IMR-90 (cell line): ENCODE results near the gene VWA5A. TPM values are rescaled to one million over a fixed set of nuclear protein-coding genes. Genes with fewer than 3 reads are reported as not detected.

Experiments used
- ATAC-seq: fragments of 200-7000 bp; cut with Tn5 transposase; 2 replicates; pipeline ENCODE4 v1.9.1; 2020; ENCODE audit warnings: low read depth, mild to moderate bottlenecking, moderate library complexity
- BruUV-seq: library from RNA; stranded (reverse); fragments of 400-500 nt; replicated peaks from 2 replicates; lab custom pipeline; 2021; lab: Mats Ljungman, UMichigan
- CTCF ChIA-PET: fragments of 300-600 bp; formaldehyde crosslinking; extraction: SDS; loops from one replicate; lab custom pipeline; 2021; ENCODE audit warnings: antibody characterized with exemption; lab: Yijun Ruan, JAX
- POLR2A ChIA-PET: fragments of 300-600 bp; sonication (Branson Sonifier 250); formaldehyde crosslinking; loops from one replicate; lab custom pipeline; 2022; ENCODE audit warnings: antibody characterized with exemption; ENCODE audit not compliant: unreplicated experiment; lab: Charles Lee
- DNase-seq: peaks from one replicate; pipeline ENCODE4 v3.0.0; 2013
- H2AFZ ChIP-seq: replicated peaks from 2 replicates; pipeline ENCODE3; 2013; ENCODE audit warnings: low read length, mild to moderate bottlenecking; ENCODE audit not compliant: poor library complexity
- H2AK5ac ChIP-seq: 2 replicates; pipeline ENCODE4 v1.6.1; 2013; ENCODE audit warnings: low read depth, low read length, inconsistent platforms
- H2AK9ac ChIP-seq: replicated peaks from 2 replicates; pipeline ENCODE3; 2013; ENCODE audit warnings: mild to moderate bottlenecking, low read depth, low read length, moderate library complexity; ENCODE audit not compliant: poor library complexity
- H2BK120ac ChIP-seq: 2 replicates; pipeline ENCODE4 v1.6.1; 2013; ENCODE audit warnings: low read depth, low read length, inconsistent platforms
- H2BK15ac ChIP-seq: 3 replicates; pipeline ENCODE4 v1.6.1; 2013; ENCODE audit warnings: low read depth, low read length, inconsistent platforms
- H2BK20ac ChIP-seq: 2 replicates; pipeline ENCODE4 v1.6.1; 2013; ENCODE audit warnings: low read depth, mild to moderate bottlenecking, inconsistent platforms, low read length, moderate library complexity
- H2BK5ac ChIP-seq: 2 replicates; pipeline ENCODE4 v1.6.1; 2013; ENCODE audit warnings: mild to moderate bottlenecking, low read depth, low read length, inconsistent platforms; ENCODE audit not compliant: poor library complexity, severe bottlenecking
- H3K14ac ChIP-seq: replicated peaks from 2 replicates; pipeline ENCODE4 v1.6.1; 2013; ENCODE audit warnings: low read depth, low read length, inconsistent platforms
- H3K18ac ChIP-seq: 2 replicates; pipeline ENCODE4 v1.6.1; 2013; ENCODE audit warnings: low read depth, low read length, control low read depth
- H3K23ac ChIP-seq: 2 replicates; pipeline ENCODE4 v1.6.1; 2013; ENCODE audit warnings: low read depth, low read length, inconsistent platforms
- H3K27ac ChIP-seq: 2 replicates; pipeline ENCODE4 v1.5.1; 2013; ENCODE audit warnings: mild to moderate bottlenecking, control low read depth, low read length; ENCODE audit not compliant: insufficient read depth
- H3K27me3 ChIP-seq: 2 replicates; pipeline ENCODE4 v1.6.1; 2013; ENCODE audit warnings: low read length; ENCODE audit not compliant: control insufficient read depth, insufficient read depth
- H3K36me3 ChIP-seq: 2 replicates; pipeline ENCODE4 v1.6.1; 2013; ENCODE audit warnings: low read length, mixed read lengths; ENCODE audit not compliant: control insufficient read depth, insufficient read depth
- H3K4ac ChIP-seq: 2 replicates; pipeline ENCODE4 v1.6.1; 2013; ENCODE audit warnings: low read depth, low read length, inconsistent platforms
- H3K4me1 ChIP-seq: 2 replicates; pipeline ENCODE4 v1.6.1; 2013; ENCODE audit warnings: low read length, mixed read lengths; ENCODE audit not compliant: control insufficient read depth, insufficient read depth
- H3K4me2 ChIP-seq: 2 replicates; pipeline ENCODE4 v1.6.1; 2013; ENCODE audit warnings: low read depth, mild to moderate bottlenecking, control low read depth, low read length, moderate library complexity
- H3K4me3 ChIP-seq: 2 replicates; pipeline ENCODE4 v1.5.1; 2013; ENCODE audit warnings: low read depth, mild to moderate bottlenecking, control low read depth, low read length, moderate library complexity; ENCODE audit not compliant: insufficient read depth
- H3K56ac ChIP-seq: 2 replicates; pipeline ENCODE4 v1.6.1; 2013; ENCODE audit warnings: low read length, inconsistent platforms; ENCODE audit not compliant: insufficient read depth; ENCODE audit errors: extremely low read depth
- H3K79me1 ChIP-seq, 2 experiments: 2 replicates each; pipeline ENCODE4 v1.6.1; 2013; ENCODE audit warnings: low read length in 2 of 2, inconsistent platforms in 1 of 2, low read depth in 1 of 2
- H3K9ac ChIP-seq: 2 replicates; pipeline ENCODE4 v1.6.1; 2013; ENCODE audit warnings: low read depth, low read length, control low read depth
- H3K9me1 ChIP-seq: 2 replicates; pipeline ENCODE4 v1.6.1; 2013; ENCODE audit warnings: low read length, inconsistent platforms; ENCODE audit not compliant: insufficient read depth
- H3K9me3 ChIP-seq: 2 replicates; pipeline ENCODE4 v1.6.1; 2013; ENCODE audit warnings: low read length; ENCODE audit not compliant: control insufficient read depth, insufficient read depth
- H4K20me1 ChIP-seq: 2 replicates; pipeline ENCODE4 v1.6.1; 2013; ENCODE audit warnings: low read length, inconsistent platforms; ENCODE audit not compliant: insufficient read depth
- H4K5ac ChIP-seq: 2 replicates; pipeline ENCODE4 v1.6.1; 2013; ENCODE audit warnings: mild to moderate bottlenecking, low read depth, low read length, control low read depth
- H4K8ac ChIP-seq, 2 experiments: 2 replicates each; pipeline ENCODE4 v1.6.1; 2013; ENCODE audit warnings: low read depth in 2 of 2, low read length in 2 of 2, control low read depth in 1 of 2, inconsistent platforms in 1 of 2
- H4K91ac ChIP-seq: 2 replicates; pipeline ENCODE4 v1.6.1; 2013; ENCODE audit warnings: low read depth, low read length, inconsistent platforms; ENCODE audit not compliant: insufficient read depth
- CEBPB ChIP-seq: IDR thresholded peaks from 2 replicates; pipeline ENCODE4 v1.6.1; 2012; ENCODE audit warnings: low read depth, low read length, improper control_type of control experiment
- NFE2L2 ChIP-seq: fragments of 150-350 bp; IDR thresholded peaks from 2 replicates; pipeline ENCODE4 v1.6.1; 2016; ENCODE audit warnings: low read depth, mild to moderate bottlenecking, low read length
- WGBS, 2 experiments: methylation state at CpG; one replicate each; pipeline versions ENCODE4 v1.1.5 to v1.1.7; 2013; ENCODE audit warnings: missing lambda C conversion rate in 2 of 2; ENCODE audit not compliant: insufficient read length in 1 of 2; ENCODE audit errors: extremely low coverage in 2 of 2; 5-methylcytosine and 5-hydroxymethylcytosine counted together
- dilution Hi-C: fragments of 300-500 bp; cut with HindIII; formaldehyde crosslinking; loops from one replicate; pipeline ENCODE4 v1.14.3; 2018; ENCODE audit warnings: low sequenced_read_pairs; ENCODE audit not compliant: unreplicated experiment
- in situ Hi-C: fragments of 300-500 bp; cut with MboI; formaldehyde crosslinking; loops from 3 replicates; pipeline ENCODE4 v1.14.3; 2019; ENCODE audit warnings: low sequenced_read_pairs, inconsistent platforms, mixed read lengths
- intact Hi-C: fragments of 100-400 bp; cut with micrococcal nuclease; formaldehyde crosslinking; loops from 2 replicates; pipeline ENCODE4 v1.10.0; 2022
- polyA plus RNA-seq, 3 experiments: library from polyadenylated mRNA; depleted of rRNA; stranded (reverse); fragments of >200 nt; gene quantifications; 2 replicates each; pipeline ENCODE4 v1.2.3, GENCODE V29; 2012; ENCODE audit warnings: low replicate concordance in 1 of 3
- total RNA-seq: library from RNA; depleted of rRNA; stranded (reverse); fragments of >200 nt; gene quantifications from 2 replicates; pipeline ENCODE4 v1.2.3, GENCODE V29; 2012

The VWA5A gene
- total and polyA plus RNA-seq, 2 of the 4 experiments (the other 2 are of a cell fraction): 5.6 to 6.8 TPM

- Histone ChIP-seq H2BK20ac (no peak overlapping the region), H3K4me2 (no peak overlapping the region), H2AK9ac (no peak overlapping the region), H2AK5ac (no peak overlapping the region), H3K9me3 (no peaks in the 10 kb centered on the region), H4K91ac (no peak overlapping the region), H4K5ac (no peak overlapping the region), H3K36me3 (no peaks in the 10 kb centered on the region), H4K8ac (no peak overlapping the region), H3K79me1 (no peaks in the 10 kb centered on the region), H3K4me1 (no peaks in the 10 kb centered on the region), H3K9ac (no peak overlapping the region), H2AFZ (no peak overlapping the region), H3K27ac (no peak overlapping the region), H4K20me1 (no peaks in the 10 kb centered on the region), H3K4me3 (no peak overlapping the region), H3K18ac (no peak overlapping the region), H3K14ac (no peak overlapping the region), H3K56ac (no peak overlapping the region), H2BK15ac (no peak overlapping the region), H3K9me1 (no peaks in the 10 kb centered on the region), H3K27me3 (peaks cover 1% of the 10 kb centered on the region; the same call in 1 of the 2 replicates), H3K23ac (no peak overlapping the region), H2BK120ac (no peak overlapping the region), H3K4ac (no peak overlapping the region), H2BK5ac (no peak overlapping the region)
- in situ Hi-C loops (no loop called here), dilution Hi-C loops (no loop called here), intact Hi-C loops (no loop called here)
- CTCF ChIA-PET: interaction anchor here (0.9 to 1.0 kb wide), 2 partner anchors 21 to 59 kb away, joined by 3 to 5 read pairs; partner anchors contain the start of gene VWA5A
- POLR2A ChIA-PET: no interaction called here
- peak; percentile 64 for DNase-seq
- ATAC-seq: peak; percentile 82
- no TSS peak for BruUV-seq
- no CpG with 5 or more reads among the region's 4 CpGs for WGBS, 2 experiments
- TF ChIP-seq NFE2L2 (peak; percentile 48; the same call in 1 of the 2 replicates), CEBPB (no peak)
These were observed 58.8 kb downstream of the VWA5A start for GRCh38 chr11:124174001-124174583.
